GM19351 (cell line): ENCODE results near the gene CTU1.

Experiments used
- ATAC-seq: cut with Tn5 transposase; IDR thresholded peaks from one replicate; pipeline ENCODE4 v1.9.1; 2021; ENCODE audit warnings: mild to moderate bottlenecking, moderate library complexity; ENCODE audit not compliant: unreplicated experiment

The CTU1 gene

DNA sequence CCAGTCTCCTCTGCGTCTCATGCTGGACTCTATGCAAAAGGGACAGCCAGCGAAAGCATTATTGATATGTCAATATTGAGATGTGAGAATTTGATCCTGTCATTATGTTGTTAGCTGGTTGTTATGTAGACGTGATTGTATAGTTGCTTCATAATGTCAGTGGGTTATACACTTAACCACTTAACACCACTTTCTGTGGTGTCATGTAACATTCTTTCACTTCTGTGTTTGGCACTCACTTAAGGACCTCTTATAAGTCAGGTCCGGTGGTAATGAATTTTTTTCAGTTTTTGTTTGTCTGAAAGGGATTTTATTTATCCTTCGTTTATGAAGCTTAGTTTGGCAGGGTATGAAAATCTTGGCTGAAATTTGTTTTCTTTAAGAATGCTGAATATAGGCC, 26.8 kb upstream of the CTU1 start:
- ATAC-seq, result no peak

DNA sequence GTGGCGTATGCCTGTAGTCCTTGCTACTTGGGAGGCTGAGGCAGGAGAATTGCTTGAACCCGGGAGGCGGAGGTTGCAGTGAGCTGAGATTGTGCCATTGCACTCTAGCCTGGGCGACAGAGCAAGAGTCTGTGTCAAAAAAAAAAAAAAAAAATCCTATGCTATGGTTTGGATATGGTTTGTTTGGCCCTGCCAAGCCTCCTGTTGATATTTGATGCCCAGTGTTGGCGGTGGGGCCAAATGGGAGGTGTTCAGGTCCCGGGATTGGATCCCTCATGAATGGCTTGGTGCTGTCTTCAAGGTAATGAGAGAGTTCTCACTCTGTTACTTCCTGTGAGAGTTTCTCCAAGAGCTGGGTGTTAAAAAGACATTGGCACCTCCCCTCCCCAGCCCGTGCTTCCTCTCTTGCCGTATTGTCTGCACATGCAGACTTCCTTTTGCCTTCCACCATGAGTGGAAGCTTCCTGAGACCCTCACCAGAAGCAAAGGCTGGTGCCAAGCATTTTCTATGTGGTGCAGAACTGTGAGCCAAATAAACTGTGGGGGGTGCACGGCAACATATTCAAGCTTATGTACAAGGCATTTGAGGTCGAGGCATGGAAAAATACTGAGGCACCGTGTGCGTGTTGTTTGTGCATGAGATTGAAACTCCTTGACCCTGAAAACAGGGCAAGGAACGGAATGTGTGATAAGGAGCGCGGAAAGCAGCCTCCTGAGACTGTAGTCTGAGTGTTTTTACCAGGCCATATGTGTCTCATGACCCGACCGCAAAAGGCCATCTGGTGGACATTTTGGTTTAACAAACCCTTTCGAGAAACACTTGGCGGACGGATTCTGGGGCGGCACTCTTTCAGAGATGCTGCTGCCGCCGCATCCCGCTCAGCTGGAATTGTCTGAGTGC, 23.8 kb upstream of the CTU1 start:
- ATAC-seq, result no peak

DNA sequence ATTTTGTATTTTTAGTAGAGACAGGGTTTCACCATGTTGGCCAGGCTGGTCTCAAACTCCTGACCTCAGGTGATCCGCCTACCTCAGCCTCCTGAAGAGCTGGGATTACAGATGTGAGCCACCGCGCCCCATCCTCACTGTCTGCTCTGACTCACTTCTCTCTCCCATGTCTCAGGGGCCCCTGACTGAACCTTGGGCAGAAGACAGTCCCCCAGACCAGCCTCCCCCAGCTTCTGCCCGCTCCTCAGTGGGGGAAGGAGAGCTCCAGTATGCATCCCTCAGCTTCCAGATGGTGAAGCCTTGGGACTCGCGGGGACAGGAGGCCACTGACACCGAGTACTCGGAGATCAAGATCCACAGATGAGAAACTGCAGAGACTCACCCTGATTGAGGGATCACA, 21.5 kb upstream of the CTU1 start:
- no peak for ATAC-seq

DNA sequence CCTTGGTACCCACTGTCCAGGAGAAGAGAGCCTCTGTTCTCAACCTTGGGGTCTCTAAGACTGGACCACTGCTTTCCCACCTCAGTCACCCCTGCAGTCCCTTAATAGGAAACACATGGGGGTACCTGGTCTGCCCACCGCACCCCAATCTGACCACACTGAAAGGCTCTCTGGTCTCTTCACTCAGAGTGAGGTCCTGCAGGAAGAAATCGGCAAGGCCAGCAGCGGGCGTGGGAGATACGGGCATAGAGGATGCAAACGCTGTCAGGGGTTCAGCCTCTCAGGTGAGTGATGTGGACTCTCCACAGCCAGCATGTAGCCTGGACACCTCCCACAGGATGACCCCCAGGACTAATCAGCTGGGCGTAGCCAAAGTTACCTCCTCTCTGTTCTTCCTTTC, 20.0 kb upstream of the CTU1 start:
- no peak for ATAC-seq

DNA sequence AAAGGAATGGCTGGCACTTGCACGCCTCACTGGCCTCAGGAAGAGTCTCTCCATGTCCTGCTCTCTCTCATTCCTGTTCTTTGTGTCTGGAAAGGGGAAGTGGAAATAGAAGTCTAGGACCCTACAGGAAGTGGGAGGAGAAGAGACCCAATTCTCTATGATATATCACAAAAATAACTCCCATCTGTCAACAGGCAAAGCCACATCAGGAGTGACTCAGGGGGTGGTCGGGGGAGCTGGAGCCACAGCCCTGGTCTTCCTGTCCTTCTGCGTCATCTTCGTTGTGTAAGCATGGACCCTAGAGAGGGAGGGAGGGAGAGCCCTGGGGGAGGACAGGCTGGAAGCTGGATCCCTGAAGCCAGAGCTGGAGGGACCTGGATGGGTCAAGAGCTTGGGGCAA, 19.5 kb upstream of the CTU1 start:
- ATAC-seq, result no peak

DNA sequence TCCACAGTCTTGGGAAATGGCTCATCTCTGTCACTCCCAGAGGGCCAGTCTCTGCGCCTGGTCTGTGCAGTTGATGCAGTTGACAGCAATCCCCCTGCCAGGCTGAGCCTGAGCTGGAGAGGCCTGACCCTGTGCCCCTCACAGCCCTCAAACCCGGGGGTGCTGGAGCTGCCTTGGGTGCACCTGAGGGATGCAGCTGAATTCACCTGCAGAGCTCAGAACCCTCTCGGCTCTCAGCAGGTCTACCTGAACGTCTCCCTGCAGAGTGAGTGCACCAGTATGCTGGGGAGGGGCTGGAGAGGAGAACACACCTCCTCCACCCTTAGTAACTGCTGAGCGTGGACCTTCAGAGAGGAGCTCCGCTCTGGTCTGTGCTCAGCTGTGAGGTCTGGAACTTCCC, 18.8 kb upstream of the CTU1 start:
- ATAC-seq, result no peak

DNA sequence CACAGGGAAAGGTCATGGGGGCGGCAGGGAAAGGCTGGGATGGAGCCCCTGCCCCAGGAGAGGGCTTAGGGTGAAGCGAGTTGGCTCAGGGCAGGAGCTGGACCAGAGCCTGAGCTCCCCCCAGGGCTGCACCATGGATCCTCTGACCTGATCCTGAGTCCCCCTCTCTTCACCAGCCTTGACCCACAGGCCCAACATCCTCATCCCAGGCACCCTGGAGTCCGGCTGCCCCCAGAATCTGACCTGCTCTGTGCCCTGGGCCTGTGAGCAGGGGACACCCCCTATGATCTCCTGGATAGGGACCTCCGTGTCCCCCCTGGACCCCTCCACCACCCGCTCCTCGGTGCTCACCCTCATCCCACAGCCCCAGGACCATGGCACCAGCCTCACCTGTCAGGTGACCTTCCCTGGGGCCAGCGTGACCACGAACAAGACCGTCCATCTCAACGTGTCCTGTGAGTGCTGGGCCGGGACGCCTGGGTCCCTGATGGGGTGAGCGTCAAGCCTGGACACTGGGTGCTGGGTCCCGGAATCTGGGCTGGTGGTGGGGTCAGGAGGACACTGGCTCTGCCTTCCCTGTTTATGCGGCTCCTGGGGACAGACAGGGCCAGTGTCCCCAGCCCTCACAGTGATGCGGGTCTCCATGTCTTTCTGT, 17.3 kb upstream of the CTU1 start:
- no peak for ATAC-seq

DNA sequence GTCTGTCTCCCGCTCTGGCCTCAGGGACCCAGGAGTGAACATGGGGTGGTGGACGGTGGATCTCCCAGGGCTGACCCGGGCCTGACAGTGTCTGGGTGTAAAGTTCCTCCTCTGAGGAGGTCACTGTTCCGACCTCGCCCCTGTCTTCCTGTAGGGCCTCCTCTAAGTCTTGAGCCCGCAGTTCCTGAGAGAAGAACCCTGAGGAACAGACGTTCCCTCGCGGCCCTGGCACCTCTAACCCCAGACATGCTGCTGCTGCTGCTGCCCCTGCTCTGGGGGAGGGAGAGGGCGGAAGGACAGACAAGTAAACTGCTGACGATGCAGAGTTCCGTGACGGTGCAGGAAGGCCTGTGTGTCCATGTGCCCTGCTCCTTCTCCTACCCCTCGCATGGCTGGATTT, 16.5 kb upstream of the CTU1 start, which contains the start of gene SIGLEC9:
TSS of gene SIGLEC9 (plus strand) at position 178 of the 400 bp plus-strand sequence. CDS start at position 247, 69 bp downstream.
- no peak for ATAC-seq

DNA sequence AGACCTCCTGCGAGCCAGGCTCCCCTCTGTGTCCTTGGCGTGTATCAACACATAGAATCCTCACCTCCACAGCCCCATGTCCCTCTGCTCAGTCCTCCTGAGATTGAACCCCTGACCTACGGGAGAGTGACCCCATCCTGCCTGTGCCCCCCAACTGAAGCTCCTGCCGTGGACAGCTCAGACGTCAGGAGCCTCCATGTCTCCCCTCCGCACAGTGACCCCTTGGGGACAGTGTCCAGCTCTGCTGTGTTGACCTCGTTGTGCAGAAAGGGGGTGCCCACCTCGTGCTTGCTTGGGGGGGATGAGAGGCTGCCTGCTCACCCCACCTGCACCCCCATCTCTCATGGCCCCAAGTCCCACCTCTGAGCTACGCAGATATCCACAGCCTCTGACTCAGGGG, 16.0 kb upstream of the CTU1 start:
- ATAC-seq, result no peak

DNA sequence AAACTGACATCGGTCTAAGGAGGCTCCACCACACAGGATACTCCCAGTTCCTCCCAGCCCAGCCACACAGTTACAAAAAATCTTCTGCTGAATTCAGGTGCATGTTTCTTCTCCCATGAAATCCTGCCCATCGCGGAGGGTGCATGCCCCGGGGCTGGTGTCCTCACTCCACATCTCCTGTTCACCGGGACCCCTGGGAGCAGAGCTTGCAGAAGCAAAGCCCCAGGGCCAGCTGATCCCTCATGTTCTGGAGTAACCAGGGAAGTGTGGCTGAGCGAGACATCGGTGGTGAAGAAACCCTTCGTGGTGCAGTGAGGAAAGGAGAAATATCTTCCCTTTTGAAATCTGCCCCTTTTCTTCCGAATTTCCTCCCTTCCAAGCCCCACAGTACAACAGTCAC, 15.6 kb upstream of the CTU1 start:
- no peak for ATAC-seq

DNA sequence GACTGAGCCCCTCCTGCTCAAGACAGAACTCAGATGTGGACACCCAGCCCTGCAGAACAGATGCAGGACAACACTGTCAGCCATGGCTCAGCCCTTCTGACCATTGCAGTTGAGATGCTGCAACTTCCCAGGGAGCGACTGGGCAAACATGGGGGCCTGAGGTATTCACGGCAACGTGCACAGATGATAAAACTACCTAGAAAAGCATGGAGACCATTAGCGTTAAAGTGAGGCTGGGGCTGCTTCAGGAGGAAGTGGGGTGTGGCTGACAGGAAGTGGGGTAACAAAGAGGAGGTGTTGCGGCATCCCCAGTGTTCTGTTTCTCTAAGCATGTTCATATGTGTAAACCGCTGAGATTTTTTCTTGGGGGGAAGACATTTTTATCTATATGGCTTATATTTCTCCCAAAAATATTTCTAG, 15.2 kb upstream of the CTU1 start:
- no peak for ATAC-seq

DNA sequence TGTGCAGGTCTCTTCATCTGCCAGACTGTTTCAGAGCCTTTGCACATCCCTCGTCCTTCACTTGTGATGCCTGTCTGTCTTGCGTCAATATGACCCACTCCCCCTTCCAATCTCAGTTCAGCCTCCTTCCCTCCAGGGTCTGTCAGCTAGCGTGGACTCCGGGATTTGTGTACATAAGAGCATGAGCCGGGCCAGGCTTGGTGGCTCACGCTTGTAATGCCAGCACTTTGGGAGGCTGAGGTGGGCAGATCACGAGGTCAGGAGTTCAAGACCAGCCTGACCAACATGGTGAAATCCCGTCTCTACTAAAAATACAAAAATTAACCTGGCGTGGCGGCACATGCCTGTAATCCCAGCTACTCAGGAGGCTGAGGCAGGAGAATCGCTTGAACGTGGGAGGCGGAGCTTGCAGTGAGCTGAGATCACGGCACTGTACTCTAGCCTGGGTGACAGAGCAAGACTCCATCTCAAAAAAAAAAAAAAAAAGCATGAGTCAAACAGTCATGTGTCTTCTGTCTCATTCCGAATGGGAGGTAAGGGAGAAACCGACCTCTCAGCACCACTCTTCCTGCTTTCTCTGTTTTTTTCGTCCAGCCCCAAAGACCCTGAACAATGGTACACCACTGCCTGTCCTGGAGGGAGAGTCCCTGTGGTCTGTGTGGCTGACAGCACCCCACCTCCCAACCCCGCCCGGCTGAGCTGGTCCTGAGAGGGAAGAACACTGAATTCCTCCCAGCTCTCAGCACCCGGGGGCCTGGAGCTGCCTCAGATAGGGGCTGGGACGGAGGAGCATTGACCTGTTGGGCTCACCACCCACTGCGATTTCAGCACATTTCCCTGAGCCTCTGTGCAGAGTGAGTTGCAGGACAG, 14.1 kb upstream of the CTU1 start:
- ATAC-seq, result no peak

DNA sequence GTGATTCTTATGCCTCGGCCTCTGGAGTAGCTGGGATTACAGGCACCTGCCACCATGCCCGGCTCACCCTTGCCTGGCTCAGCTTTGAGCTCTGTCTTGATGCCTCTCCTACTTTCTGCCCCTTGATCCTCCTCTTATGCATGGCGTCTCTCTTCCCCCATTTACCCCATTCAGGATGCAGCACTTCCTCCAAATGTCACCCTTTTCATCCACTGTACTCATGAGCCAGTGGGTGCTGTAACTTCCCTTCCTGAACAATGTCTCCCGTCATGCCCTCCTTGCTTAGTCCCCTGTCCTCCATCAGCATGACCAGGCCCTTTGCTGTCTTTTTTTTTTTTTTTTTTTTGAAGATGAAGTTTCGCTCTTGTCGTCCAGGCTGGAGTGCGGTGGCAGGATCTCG, 13.0 kb upstream of the CTU1 start:
- no peak for ATAC-seq

DNA sequence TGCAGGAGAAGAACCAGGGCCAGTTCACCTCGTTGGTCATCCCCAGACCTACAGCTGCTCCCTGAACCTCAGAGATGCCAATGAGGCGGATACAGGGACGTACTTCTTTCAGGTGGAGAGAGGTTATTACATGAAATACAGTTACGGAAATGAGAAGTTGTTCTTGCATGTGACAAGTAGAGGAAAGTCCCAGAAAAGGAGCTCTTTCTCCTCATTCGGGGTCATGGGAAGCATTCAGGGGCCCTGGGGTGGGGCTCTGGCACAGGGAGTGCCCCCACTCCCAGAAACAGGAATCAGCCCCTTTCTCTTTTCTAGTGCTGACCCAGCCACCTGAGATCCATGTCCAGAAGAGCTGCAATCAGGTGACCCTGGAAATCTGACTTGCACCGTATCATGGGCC, 12.0 kb upstream of the CTU1 start:
- ATAC-seq, result no peak

DNA sequence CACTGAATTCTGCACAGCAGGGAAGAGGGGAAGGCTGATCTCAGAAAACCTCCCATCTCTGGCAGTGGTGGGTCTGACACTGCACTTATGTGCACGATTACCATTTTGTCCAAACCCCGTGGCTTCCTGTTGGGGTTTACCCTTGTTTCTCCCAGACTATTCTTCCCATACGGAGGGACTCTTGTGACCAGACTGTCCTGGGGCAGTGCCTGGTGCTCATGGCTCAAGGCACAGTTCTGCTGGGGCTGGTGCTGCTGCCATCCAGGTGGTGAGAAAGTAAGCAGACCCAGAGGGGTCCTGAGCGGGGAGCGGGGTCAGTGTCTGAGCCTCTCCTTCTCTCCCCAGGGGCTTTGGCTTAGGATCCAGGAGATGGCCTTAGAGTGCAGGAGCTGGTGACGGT, 11.4 kb upstream of the CTU1 start:
- ATAC-seq, result no peak

DNA sequence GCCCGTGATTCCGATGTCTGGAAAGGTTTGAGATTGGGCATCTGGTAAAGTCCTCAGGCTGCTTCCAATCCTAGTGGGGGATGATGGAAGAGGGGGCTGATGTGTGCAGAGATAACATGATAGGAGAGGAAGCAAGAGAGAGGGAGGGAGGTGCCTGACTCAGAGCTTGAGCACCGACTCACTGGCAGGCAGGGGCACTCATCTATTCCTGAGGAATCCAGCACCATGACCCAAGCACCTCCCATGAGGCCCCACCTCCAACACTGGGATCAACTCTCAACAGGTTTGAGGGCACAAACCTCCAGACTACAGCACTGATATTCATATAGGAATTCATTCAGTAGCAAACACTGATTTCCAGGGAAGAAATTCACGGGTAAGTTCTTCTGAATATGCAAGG, 10.9 kb upstream of the CTU1 start:
- ATAC-seq, result no peak

DNA sequence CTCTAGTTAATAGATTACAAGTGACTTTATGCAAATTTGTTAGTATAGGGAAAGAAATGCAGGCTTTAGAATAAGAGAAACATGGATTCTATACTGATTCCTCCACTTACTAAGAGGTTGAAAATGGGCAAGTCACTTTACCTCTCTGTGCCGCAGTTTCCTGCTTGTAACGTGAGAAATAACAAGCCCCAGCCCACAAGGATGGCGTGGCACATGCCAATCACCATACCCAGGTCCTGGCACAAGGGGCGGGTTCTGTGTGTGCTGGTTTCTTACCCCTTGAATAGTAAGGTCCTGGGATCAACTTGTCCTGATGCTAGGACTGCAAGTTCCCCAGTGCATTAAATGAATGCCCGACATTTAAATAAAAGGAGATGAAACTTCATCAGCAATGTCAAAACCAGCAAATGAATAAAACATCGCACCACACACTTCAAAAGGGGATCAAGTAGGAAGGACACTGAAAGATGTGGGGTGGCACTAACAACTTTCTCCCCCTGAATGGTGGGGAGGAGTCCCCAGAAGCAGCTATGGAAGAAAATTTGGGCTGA, 8.6 kb upstream of the CTU1 start:
- no peak for ATAC-seq

DNA sequence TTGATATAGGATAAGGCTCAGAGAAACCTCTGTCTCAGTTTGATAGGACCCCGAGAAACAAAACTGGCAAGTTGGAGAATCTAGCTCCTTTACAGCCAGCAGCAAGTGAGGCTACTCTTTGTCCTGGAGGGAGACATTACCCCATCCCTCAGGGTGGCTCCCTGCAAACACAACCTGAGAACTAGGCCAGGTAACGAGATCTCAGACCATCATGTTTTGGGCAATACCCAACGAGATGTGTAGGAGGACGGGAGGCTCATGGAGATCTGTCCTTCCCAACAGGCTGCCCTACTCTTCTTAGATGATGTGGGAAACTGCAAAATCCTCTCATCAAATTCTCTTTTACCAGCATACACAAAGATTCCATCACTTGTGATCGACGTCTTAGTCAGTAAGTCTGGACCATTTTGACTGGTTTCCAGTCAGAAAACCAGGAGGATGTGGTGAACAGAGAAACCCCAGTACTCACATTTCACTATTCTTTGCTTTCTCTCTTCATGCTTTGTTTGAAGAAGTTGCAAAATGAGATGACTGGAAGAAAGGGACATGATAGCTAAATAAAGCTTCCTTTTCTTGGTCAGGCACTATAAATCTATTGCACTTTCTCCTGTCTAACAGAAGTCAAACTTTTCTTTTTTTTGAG, 6.0 kb upstream of the CTU1 start:
- ATAC-seq, result no peak

DNA sequence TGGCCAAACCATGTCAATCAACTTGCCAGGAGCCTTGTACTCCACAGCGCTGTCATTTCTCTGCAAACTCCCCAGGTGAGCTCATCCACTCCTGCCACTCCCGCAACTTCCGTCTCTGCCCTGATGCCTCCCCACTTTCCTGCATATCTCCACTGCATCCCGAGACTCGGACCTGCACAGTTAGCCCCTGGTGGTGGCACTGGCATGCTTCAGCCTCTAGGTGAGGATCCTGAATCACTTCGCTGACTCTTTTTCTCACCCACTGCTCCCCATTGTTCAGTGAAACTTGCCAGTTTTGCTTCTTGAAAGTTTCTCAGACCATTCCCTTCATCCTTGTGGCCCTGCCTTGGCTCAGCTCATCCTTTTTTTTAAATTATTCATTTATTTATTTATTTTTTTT, 3.4 kb upstream of the CTU1 start:
- no peak for ATAC-seq

DNA sequence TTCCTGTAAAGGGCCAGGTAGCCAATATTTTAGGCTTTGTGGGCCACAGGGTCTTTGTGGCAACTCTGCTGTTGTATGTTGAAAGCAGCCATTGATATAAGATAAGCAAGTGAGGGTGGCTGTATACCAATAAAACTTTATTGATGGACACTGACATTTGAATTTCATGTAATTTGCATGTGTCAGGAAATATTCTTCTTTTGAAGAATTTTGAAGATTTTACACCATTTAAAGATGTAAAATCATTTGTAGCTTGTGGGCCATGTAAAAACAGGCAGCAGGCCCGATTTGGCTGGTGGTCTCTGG, 2.4 kb upstream of the CTU1 start:
- no peak for ATAC-seq

DNA sequence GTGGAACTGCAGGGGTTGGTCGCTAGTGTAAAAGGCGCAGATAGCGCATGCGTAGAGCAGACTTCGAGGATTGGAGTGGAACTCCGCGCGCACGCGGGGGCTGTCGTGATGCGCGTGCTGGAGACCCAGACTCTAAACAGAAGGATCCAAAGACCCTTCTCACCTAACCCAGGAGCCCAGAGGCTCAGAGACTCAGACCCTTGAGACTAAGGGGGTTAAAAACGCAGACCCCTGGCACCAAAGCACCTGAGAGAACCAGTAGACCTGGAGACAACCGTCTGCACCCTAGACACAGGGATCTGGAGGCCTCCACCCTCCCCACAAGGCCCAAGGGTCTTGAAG, 567 bp upstream of the CTU1 start:
- ATAC-seq, result peak; percentile 27
